ENCODE results near the gene CACNA1F.

The CACNA1F gene

DNA sequence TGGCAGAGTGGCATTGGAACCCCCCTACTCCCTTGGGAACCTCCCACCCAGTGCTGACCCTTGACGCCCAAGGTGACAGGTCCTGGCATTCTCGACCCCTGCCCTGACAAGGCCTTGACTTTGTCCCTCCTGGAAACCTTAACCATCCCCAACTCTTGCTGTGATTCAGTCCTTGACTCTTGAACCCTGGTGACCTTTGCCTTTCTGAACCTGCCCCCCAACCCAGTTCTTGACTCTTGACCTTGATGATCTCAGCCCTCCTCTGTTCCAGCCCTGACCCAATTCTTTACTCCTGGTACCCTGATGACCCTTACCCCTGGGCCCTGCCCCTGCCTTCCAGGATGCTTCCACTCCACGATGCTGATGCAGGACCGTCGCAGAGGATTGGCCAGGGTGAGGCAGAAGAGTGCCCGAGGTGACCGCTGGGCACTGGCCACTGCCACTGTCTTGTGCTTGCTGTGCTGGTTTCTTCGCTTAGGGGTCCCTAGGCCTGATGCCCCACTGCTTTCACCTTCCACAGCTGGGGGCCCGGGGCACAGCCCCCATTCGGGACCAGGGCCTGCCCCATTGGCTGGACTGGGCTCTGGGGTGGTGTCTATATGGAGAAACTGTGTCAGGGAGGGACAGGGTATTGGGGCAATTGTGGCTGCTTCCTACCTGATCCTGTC, 1.7 kb downstream of the CACNA1F start:
- H3K9me3 Mint-ChIP-seq, result no peaks in the 10 kb centered on the region
- H3K36me3 Mint-ChIP-seq (ENCODE audit: low read depth), result no peaks in the 10 kb centered on the region
- no peaks in the 10 kb centered on the region for H3K27me3 Mint-ChIP-seq (ENCODE audit: low read depth)
- peak overlapping the region; percentile 90 for H3K27ac Mint-ChIP-seq
- H3K4me3 Mint-ChIP-seq, result peak overlapping the region; percentile 76
- peaks cover 14% of the 10 kb centered on the region for H3K4me1 Mint-ChIP-seq (ENCODE audit: low read depth)
- DNase-seq (ENCODE audit: low spot score), result no peak

DNA sequence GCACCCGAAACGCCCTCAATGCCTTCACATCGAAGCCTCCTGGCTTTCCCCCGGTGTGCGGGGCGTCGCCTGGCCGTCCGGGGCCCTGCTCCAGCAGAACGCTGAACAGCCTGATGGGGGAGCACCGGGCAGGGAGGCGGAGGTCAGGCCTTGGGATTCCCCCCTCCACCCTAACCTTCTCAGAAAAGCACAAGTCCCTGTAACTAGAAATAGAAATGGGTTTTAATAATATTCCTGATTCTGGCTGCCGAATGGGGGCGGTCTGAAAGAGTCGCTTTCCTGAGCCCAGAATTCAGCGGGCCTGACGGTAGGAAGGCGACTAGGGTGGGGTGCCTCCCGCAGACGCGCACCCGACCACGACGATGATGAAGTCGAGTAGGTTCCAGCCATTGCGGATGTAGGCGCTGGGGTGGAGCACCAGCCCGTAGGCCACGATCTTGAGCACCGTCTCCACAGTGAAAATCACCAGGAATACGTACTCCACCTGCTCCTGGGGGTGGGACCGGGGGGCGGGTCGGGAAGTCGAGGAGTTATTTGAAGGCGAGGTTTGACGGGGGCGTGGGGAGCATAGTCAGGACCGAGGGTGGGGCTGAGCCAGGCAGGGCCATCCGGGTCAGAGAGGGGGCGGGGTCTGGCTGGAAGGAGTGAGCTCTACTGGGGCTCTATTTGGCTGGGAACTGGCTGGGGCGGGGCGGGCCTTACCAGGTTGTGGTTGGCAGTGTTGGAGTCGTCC, 2.5 kb downstream of the CACNA1F start:
- DNase-seq (ENCODE audit: low spot score), result peak; percentile 58
- H3K9me3 Mint-ChIP-seq, result no peaks in the 10 kb centered on the region
- H3K4me3 Mint-ChIP-seq, result peak overlapping the region; percentile 76
- H3K27me3 Mint-ChIP-seq (ENCODE audit: low read depth), result peaks cover 1% of the 10 kb centered on the region
- peaks cover 14% of the 10 kb centered on the region for H3K4me1 Mint-ChIP-seq (ENCODE audit: low read depth)
- H3K27ac Mint-ChIP-seq, result peak overlapping the region; percentile 90
- no peaks in the 10 kb centered on the region for H3K36me3 Mint-ChIP-seq (ENCODE audit: low read depth)

DNA sequence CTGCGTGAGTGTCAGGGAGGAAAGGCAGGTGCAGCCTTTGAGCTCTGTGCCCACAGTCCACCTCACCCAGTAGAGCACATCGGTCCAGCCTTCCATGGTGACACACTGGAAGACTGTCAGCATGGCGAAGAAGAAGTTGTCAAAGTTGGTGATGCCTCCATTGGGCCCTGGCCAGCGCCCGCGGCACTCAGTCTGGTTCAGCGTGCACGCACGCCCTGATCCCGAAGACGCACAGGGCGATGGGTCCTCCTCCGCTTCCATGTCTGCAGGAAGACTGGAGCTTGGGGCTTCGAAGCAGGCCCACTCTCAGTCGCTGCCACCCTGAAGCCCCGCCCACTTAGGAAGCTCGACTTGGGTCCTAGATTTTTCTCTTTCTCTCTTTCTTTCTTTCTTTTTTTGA, 5.0 kb downstream of the CACNA1F start:
- DNase-seq (ENCODE audit: low spot score), result no peak
- no peaks in the 10 kb centered on the region for H3K9me3 Mint-ChIP-seq
- H3K4me3 Mint-ChIP-seq, result no peak overlapping the region
- H3K36me3 Mint-ChIP-seq (ENCODE audit: low read depth), result no peaks in the 10 kb centered on the region
- peaks cover 8% of the 10 kb centered on the region for H3K27me3 Mint-ChIP-seq (ENCODE audit: low read depth)
- peaks cover 11% of the 10 kb centered on the region for H3K4me1 Mint-ChIP-seq (ENCODE audit: low read depth)
- H3K27ac Mint-ChIP-seq, result no peak overlapping the region

DNA sequence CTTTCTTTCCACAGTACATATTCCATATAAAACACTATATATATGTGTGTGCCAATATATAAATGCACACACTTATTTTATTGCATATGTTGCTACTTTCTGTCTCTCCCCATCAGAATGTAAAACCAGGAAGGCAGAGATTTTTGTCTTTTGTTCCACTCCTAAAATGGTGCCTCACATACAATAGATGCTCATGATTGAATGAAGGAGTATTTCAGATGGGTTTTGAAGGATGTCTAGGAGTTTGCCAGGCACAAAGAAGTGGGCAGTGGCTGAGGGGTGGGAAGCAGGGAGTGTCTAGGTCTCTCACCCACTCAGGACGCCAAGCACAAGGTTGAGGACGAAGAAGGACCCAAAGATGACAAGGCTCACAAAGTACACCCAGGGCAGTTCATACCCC, 5.4 kb downstream of the CACNA1F start:
- Mint-ChIP-seq H3K9me3 (no peaks in the 10 kb centered on the region), H3K36me3 (ENCODE audit: low read depth) (no peaks in the 10 kb centered on the region), H3K27me3 (ENCODE audit: low read depth) (peaks cover 8% of the 10 kb centered on the region), H3K4me3 (no peak overlapping the region), H3K4me1 (ENCODE audit: low read depth) (peaks cover 10% of the 10 kb centered on the region), H3K27ac (no peak overlapping the region)
- no peak for DNase-seq (ENCODE audit: low spot score)

DNA sequence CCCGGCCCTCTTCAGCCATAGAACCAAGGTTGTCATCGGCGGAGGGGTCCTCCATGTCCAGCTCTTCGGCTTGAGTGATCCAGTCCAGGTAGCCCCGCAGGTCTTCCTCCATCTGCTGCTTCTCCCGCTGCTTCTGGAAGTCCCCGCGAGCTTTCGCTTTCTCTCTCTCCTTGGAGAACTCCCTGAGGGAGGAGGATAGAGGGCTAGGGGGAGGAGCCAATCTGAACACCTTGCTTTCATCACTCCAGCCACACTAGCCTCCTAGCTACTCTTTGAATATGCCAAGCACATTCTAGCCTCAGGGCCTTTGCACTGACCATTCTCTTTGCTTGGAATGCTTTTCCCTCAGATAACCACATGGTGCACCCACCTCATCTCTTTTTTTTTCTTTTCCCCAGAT, 6.2 kb downstream of the CACNA1F start:
- no peak for DNase-seq (ENCODE audit: low spot score)
- H3K9me3 Mint-ChIP-seq, result no peaks in the 10 kb centered on the region
- H3K27me3 Mint-ChIP-seq (ENCODE audit: low read depth), result peaks cover 8% of the 10 kb centered on the region
- H3K4me3 Mint-ChIP-seq, result no peak overlapping the region
- H3K4me1 Mint-ChIP-seq (ENCODE audit: low read depth), result peaks cover 8% of the 10 kb centered on the region
- H3K36me3 Mint-ChIP-seq (ENCODE audit: low read depth), result no peaks in the 10 kb centered on the region
- H3K27ac Mint-ChIP-seq, result no peak overlapping the region

DNA sequence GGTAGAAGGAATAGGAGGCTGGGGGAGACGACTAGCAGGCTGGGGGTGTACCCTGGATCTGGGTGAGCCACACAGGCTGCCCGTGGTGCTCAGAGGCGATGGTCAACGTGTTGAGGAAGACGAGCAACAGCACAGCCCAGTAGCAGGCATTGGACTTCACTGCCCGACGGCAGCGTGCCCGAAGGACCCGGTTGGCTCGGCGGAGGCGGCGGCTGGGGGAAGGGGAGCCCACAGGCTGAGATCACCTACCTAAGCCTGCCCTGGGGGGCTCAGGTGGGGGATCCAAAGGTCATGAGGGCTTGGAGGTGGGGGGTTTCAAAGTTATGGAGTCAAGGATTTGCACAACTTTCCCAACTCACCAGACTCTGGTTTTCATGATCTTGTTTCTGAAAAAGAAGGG, 7.3 kb downstream of the CACNA1F start:
- DNase-seq (ENCODE audit: low spot score), result no peak
- Mint-ChIP-seq H3K36me3 (ENCODE audit: low read depth) (no peaks in the 10 kb centered on the region), H3K4me1 (ENCODE audit: low read depth) (no peaks in the 10 kb centered on the region), H3K4me3 (no peak overlapping the region), H3K27ac (no peak overlapping the region), H3K27me3 (ENCODE audit: low read depth) (peaks cover 8% of the 10 kb centered on the region), H3K9me3 (no peaks in the 10 kb centered on the region)

DNA sequence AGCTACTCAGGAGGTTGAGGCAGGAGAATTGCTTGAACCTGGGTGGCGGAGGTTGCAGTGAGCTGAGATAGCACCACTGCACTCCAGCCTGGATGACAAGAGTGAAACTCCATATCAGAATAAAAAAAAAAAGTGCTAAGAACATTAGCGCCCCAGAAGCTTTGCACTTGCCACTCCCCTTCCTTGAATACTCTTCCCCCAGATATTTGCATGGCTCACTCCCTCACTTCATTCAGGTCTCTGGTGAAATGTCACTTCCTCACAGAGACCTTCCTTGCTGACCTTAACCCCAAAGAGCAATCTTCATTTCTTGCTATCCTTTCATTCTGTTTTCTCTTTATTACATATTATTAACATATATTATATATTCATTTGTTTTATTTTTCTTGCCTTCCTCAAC, 11.3 kb downstream of the CACNA1F start:
- Mint-ChIP-seq H3K27me3 (ENCODE audit: low read depth) (peaks cover 11% of the 10 kb centered on the region), H3K9me3 (no peaks in the 10 kb centered on the region), H3K4me3 (no peak overlapping the region), H3K4me1 (ENCODE audit: low read depth) (no peaks in the 10 kb centered on the region), H3K36me3 (ENCODE audit: low read depth) (no peaks in the 10 kb centered on the region), H3K27ac (no peak overlapping the region)
- no peak for DNase-seq (ENCODE audit: low spot score)

DNA sequence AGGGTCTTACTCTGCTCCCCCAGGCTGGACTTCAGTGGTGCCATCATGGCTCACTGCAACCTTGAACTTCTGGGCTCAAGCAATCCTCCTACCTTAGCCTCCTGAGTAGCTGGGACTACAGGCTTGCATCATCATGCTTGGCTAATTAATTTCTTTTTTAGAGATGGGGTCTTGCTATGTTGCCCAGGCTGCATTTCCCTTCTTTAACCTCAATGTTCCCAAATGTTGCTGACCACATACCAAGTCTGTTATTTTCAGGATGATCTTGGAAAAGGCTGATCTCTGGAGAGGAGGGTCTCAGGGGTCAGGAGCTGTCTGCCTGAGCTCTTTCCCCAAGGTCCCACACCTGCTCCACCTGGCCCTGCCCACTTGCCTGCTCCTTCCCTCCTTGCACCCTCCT, 13.0 kb downstream of the CACNA1F start:
- H3K4me1 Mint-ChIP-seq (ENCODE audit: low read depth), result no peaks in the 10 kb centered on the region
- no peak overlapping the region for H3K4me3 Mint-ChIP-seq
- no peaks in the 10 kb centered on the region for H3K9me3 Mint-ChIP-seq
- H3K36me3 Mint-ChIP-seq (ENCODE audit: low read depth), result no peaks in the 10 kb centered on the region
- H3K27ac Mint-ChIP-seq, result no peak overlapping the region
- peaks cover 8% of the 10 kb centered on the region for H3K27me3 Mint-ChIP-seq (ENCODE audit: low read depth)
- no peak for DNase-seq (ENCODE audit: low spot score)

DNA sequence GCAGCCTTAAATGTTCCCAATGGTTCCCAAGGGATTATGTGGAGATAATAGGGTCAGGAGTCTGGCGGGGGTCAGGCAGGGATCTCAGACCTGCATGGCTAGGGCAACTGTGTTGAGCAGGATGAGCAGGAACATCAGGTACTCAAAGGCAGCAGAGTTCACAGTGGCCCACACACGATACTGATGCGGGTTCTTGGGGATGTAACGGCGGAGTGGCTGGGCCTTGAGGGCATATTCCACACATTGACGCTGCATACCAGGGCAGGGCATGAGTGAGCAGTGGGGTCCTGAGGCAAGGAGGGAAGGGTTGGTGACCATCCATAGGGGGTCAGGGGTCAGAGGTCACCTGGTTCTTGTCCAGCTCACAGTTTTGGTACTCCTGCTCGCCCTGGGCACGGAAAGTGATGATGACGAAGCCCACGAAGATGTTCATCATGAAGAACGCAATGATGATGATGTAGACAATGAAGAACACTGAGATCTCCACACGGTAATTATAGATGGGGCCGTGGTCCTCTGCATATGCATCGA, 18.1 kb downstream of the CACNA1F start:
- no peak for DNase-seq (ENCODE audit: low spot score)
- Mint-ChIP-seq H3K36me3 (ENCODE audit: low read depth) (no peaks in the 10 kb centered on the region), H3K4me1 (ENCODE audit: low read depth) (no peaks in the 10 kb centered on the region), H3K9me3 (no peaks in the 10 kb centered on the region), H3K27me3 (ENCODE audit: low read depth) (peaks cover 3% of the 10 kb centered on the region), H3K27ac (no peak overlapping the region), H3K4me3 (no peak overlapping the region)

DNA sequence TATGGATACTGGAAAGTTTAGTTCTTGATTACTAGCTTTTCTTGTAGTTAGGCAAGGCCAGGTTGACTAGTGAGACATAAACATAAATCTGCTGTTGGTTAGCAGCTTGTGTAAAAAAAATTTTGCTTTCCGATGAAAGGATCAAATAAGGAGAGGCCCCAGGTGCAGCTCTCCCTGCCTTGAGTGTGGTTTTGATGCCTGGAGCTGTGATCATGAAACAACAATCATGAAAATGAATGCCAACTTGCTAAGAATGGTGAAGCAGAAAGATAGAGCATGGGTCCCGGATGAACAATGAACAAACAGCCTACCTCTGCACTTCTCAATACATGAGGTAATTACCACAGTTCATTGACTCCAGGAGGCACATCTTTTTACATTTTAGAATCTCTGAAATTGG, 18.7 kb downstream of the CACNA1F start:
- H3K4me1 Mint-ChIP-seq (ENCODE audit: low read depth), result no peaks in the 10 kb centered on the region
- no peak for DNase-seq (ENCODE audit: low spot score)
- no peaks in the 10 kb centered on the region for H3K36me3 Mint-ChIP-seq (ENCODE audit: low read depth)
- no peaks in the 10 kb centered on the region for H3K9me3 Mint-ChIP-seq
- no peak overlapping the region for H3K27ac Mint-ChIP-seq
- no peaks in the 10 kb centered on the region for H3K27me3 Mint-ChIP-seq (ENCODE audit: low read depth)
- H3K4me3 Mint-ChIP-seq, result no peak overlapping the region

DNA sequence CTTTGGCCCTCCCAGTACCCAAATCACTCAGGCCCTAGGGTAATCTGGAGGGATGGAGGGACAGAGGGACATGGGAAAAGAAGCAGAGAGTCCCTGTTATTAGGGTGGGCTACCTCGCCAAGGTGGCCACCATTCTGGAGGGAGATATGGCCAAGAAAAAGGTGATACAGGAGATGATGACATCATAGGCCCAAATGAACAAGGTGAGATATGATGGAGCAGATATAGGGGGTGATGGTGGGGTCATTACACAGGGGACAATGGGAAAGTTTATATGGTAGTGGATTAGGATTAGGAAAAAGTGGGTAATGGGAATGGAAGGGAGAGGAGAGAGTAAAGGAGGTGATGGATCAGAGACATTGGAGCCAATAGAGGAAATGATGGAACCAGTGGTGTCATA, 20.3 kb downstream of the CACNA1F start:
- Mint-ChIP-seq H3K36me3 (ENCODE audit: low read depth) (no peaks in the 10 kb centered on the region), H3K27me3 (ENCODE audit: low read depth) (no peaks in the 10 kb centered on the region), H3K27ac (no peak overlapping the region), H3K4me1 (ENCODE audit: low read depth) (no peaks in the 10 kb centered on the region), H3K9me3 (no peaks in the 10 kb centered on the region), H3K4me3 (no peak overlapping the region)
- no peak for DNase-seq (ENCODE audit: low spot score)

DNA sequence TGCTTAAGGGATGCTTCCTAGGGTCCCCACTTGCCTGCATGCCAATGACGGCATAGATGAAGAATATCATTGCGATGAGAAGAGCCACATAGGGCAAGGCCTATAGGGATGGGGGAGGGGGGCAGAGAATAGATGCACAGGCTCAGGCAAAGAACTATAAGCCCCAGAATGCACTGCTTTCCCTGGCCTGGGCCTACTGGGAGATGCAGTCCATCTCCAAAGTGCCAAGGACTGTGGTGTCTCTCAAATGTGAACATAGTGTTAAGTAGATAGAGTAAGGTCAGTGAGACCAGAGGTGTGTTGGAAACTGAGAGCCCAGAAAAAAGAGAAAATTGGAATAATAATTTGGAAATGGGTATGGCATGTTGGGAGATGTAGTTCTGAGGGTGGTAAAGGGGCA, 20.9 kb downstream of the CACNA1F start:
- DNase-seq (ENCODE audit: low spot score), result no peak
- Mint-ChIP-seq H3K4me1 (ENCODE audit: low read depth) (no peaks in the 10 kb centered on the region), H3K36me3 (ENCODE audit: low read depth) (no peaks in the 10 kb centered on the region), H3K27me3 (ENCODE audit: low read depth) (no peaks in the 10 kb centered on the region), H3K4me3 (no peak overlapping the region), H3K27ac (no peak overlapping the region), H3K9me3 (no peaks in the 10 kb centered on the region)

DNA sequence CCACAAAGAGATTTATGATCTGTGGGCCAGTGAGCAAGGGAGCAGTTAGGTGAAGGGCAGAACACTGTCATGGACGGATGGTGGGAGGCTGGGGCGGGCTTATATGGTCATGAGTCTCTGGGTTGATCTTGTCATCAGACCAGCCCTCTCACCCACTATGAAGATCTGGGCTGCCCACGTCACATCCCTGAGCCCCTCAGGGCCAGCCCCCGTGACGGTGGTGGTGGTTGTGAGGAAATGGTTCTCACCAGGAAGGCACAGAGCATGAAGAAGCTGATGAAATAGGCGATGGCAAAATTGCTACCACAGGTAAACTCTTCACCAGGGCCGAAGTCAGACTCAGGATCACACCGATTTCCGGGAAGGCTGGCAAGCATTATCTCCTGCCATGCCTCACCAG, 22.1 kb downstream of the CACNA1F start:
- Mint-ChIP-seq H3K9me3 (no peaks in the 10 kb centered on the region), H3K27me3 (ENCODE audit: low read depth) (no peaks in the 10 kb centered on the region), H3K4me1 (ENCODE audit: low read depth) (no peaks in the 10 kb centered on the region), H3K27ac (no peak overlapping the region), H3K36me3 (ENCODE audit: low read depth) (no peaks in the 10 kb centered on the region), H3K4me3 (no peak overlapping the region)
- no peak for DNase-seq (ENCODE audit: low spot score)

DNA sequence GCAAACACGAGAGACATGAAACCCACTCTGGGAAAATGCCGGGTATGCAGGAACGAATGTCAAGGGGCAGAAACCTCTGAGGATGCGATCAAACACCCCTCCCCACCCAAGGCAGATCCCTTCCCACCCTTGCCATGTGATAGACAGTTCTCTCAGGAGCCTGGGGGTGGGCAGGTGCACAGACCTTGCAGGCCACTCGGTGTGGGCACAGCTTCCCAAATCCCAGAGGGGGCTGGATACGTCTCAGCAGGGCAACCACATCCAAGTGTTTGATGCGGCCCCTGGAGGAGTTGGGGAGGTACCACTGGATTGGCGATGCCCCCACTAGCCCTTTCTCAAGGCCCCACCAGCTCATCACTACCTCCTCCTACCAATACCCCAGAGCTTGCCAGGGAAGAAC, 22.7 kb downstream of the CACNA1F start:
- no peak overlapping the region for H3K27ac Mint-ChIP-seq
- no peaks in the 10 kb centered on the region for H3K4me1 Mint-ChIP-seq (ENCODE audit: low read depth)
- no peaks in the 10 kb centered on the region for H3K36me3 Mint-ChIP-seq (ENCODE audit: low read depth)
- no peak overlapping the region for H3K4me3 Mint-ChIP-seq
- no peaks in the 10 kb centered on the region for H3K27me3 Mint-ChIP-seq (ENCODE audit: low read depth)
- DNase-seq (ENCODE audit: low spot score), result no peak
- H3K9me3 Mint-ChIP-seq, result no peaks in the 10 kb centered on the region
